ENCODE measurements around the gene F7.

DNA sequence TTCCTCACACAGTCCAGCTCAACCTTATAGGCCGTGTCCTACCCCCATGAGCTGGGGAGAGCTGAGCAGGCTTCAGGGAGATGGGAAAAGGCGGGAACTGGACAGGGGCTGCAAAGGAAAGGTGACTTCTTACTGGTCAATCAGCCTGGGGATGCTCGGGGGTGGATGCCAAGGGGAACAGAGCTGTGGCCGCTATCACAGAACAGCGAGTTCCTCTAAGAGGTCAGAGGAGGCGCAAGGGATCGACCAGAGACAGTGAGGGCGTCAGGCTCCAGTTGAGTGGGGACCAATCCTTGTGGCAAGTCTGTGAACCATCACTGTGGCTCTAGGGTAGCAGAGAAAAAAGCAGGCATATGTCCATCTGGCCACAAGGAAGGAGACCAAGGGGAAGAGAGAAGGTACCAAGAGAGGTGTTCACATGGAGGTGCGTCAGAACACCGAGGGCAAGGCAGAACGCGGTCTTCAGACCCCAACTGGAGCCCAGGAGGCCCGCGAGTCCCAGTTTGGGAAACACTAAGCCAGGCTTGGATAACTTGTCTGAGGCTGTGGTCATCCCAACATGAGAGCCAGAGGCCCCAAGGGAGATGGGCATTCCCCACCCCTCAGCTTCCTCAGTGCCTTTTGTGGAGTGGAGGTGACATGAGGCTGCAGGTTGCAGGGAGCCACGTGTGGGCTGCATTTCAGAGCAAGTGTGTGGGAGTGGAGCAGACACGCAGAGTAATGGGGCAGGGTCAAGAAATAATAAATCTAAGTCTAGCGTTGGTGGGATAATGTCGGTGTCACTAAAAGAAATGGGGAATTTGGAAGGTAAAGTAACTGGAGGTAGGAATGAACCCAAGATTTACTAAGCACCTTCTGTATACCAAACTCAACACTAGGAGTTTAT is 20.9 kb downstream of the F7 start:
- TF ChIP-seq, protein P1, sequence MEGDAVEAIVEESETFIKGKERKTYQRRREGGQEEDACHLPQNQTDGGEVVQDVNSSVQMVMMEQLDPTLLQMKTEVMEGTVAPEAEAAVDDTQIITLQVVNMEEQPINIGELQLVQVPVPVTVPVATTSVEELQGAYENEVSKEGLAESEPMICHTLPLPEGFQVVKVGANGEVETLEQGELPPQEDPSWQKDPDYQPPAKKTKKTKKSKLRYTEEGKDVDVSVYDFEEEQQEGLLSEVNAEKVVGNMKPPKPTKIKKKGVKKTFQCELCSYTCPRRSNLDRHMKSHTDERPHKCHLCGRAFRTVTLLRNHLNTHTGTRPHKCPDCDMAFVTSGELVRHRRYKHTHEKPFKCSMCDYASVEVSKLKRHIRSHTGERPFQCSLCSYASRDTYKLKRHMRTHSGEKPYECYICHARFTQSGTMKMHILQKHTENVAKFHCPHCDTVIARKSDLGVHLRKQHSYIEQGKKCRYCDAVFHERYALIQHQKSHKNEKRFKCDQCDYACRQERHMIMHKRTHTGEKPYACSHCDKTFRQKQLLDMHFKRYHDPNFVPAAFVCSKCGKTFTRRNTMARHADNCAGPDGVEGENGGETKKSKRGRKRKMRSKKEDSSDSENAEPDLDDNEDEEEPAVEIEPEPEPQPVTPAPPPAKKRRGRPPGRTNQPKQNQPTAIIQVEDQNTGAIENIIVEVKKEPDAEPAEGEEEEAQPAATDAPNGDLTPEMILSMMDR (IDR thresholded peaks at IDR 0.05) = no peak
- TF ChIP-seq ZFX (IDR thresholded peaks at IDR 0.05; ENCODE audit: borderline replicate concordance) = no peak

All from 22Rv1 (cell line).